Activated T-cell treated with anti-CD3 and anti-CD28 coated beads, Interleukin-2, amount 50 U/mL, for 1 hour (primary cell): ENCODE measurements around the gene RIC8B.

ENCODE experiments used
- DNase-seq: peaks from one replicate; pipeline ENCODE4 v3.0.0-alpha.2; 2020

Gene RIC8B

GRCh38 chr12:106814714-106815113, 40.2 kb downstream of the RIC8B start:
- no peak for DNase-seq

- no peak for DNase-seq
These were observed 41.3 kb downstream of the RIC8B start for GRCh38 chr12:106815741-106816140.

- DNase-seq: no peak
These were observed 41.7 kb downstream of the RIC8B start for GRCh38 chr12:106816231-106816630.

GRCh38 chr12:106819991-106820390, 45.5 kb downstream of the RIC8B start:
- no peak for DNase-seq

GRCh38 chr12:106831699-106832098, 57.2 kb downstream of the RIC8B start:
- no peak for DNase-seq

GRCh38 chr12:106837782-106838181, 63.3 kb downstream of the RIC8B start:
- no peak for DNase-seq

GRCh38 chr12:106839333-106839732, 64.9 kb downstream of the RIC8B start:
- DNase-seq: no peak

- DNase-seq: no peak
These were observed 65.8 kb downstream of the RIC8B start for GRCh38 chr12:106840243-106840642.

- no peak for DNase-seq
These were observed 67.2 kb downstream of the RIC8B start for GRCh38 chr12:106841510-106842302.

GRCh38 chr12:106845902-106846301, 71.4 kb downstream of the RIC8B start:
- DNase-seq: no peak

GRCh38 chr12:106847861-106848260, 73.4 kb downstream of the RIC8B start:
- no peak for DNase-seq

- no peak for DNase-seq
These were observed 76.8 kb downstream of the RIC8B start for GRCh38 chr12:106851306-106851705.

- no peak for DNase-seq
These were observed 80.2 kb downstream of the RIC8B start for GRCh38 chr12:106854723-106855122.

- DNase-seq: no peak
These were observed 80.8 kb downstream of the RIC8B start for GRCh38 chr12:106855221-106855758.

GRCh38 chr12:106861984-106862916, 87.8 kb downstream of the RIC8B start:
- DNase-seq: no peak

- no peak for DNase-seq
These were observed 88.7 kb downstream of the RIC8B start for GRCh38 chr12:106863189-106863588.

- no peak for DNase-seq
These were observed 91.2 kb downstream of the RIC8B start for GRCh38 chr12:106865683-106866082.

GRCh38 chr12:106866426-106867080, 92.1 kb downstream of the RIC8B start:
- DNase-seq: no peak

GRCh38 chr12:106867651-106868050, 93.2 kb downstream of the RIC8B start:
- no peak for DNase-seq

- DNase-seq: no peak
These were observed 94.7 kb downstream of the RIC8B start for GRCh38 chr12:106868982-106869700.

- DNase-seq: no peak
These were observed 95.6 kb downstream of the RIC8B start for GRCh38 chr12:106870116-106870515.

- DNase-seq: no peak
These were observed 97.0 kb downstream of the RIC8B start for GRCh38 chr12:106871477-106871876.
